MM.1S (cell line): ENCODE data around the gene URB1.
"Not testable (repeated sequence)": the region's sequence is repeated elsewhere in the genome, so short reads cannot be mapped to it uniquely, and the experiment has no call there.

Experiments used
- CTCF ChIP-seq: fragments of 300-600 bp; sonication (generic); IDR thresholded peaks from 2 replicates; pipeline ENCODE4 v1.5.1; 2016; ENCODE audit warnings: antibody characterized with exemption, low read length, mixed read lengths
- EZH2phosphoT487 ChIP-seq: fragments of 300-600 bp; sonication (generic); IDR thresholded peaks from 2 replicates; pipeline ENCODE4 v1.6.1; 2018; ENCODE audit warnings: antibody characterized with exemption, low read length

GRCh38 chr21:32368961-32369360 lies 23.9 kb downstream of the URB1 start:
- TF ChIP-seq CTCF, EZH2phosphoT487: not testable (repeated sequence)
